ENCODE data around the gene RPS10. TPM values are rescaled to one million over a fixed set of nuclear protein-coding genes. Genes with fewer than 3 reads are reported as not detected.

The RPS10 gene
- total RNA-seq, 1 donor from 2014 or later: 4,229 TPM

GRCh38 chr6:34468378-34468892, 42.6 kb upstream of the RPS10 start:
- DNase-seq (ENCODE audit: low read depth): no peak
- TF ChIP-seq CTCF (conservative IDR thresholded peaks at IDR 0.05; ENCODE audit: low read depth, low read length): no peak
- H3K4me3 ChIP-seq (ENCODE audit: low read depth, low read length): no peak overlapping the region

GRCh38 chr6:34466242-34467185, 40.6 kb upstream of the RPS10 start:
- no peak for TF ChIP-seq CTCF (conservative IDR thresholded peaks at IDR 0.05; ENCODE audit: low read depth, low read length)
- peak overlapping the region; percentile 21 for H3K4me3 ChIP-seq (ENCODE audit: low read depth, low read length)
- DNase-seq (ENCODE audit: low read depth): no peak

- DNase-seq (ENCODE audit: low read depth): no peak
- no peak for TF ChIP-seq CTCF (conservative IDR thresholded peaks at IDR 0.05; ENCODE audit: low read depth, low read length)
- H3K4me3 ChIP-seq (ENCODE audit: low read depth, low read length): peak within 1 kb of the TSS; percentile 24
These were observed 39.8 kb upstream of the RPS10 start, which contains the start of gene PACSIN1 for GRCh38 chr6:34465531-34466241. PACSIN1 (plus strand) TSS chr6:34466076; CDS start chr6:34526306, 60,230 bp downstream.

GRCh38 chr6:34463849-34464248, 38.0 kb upstream of the RPS10 start:
- no peak for DNase-seq (ENCODE audit: low read depth)
- TF ChIP-seq CTCF (conservative IDR thresholded peaks at IDR 0.05; ENCODE audit: low read depth, low read length): no peak
- no peak overlapping the region for H3K4me3 ChIP-seq (ENCODE audit: low read depth, low read length)

GRCh38 chr6:34463299-34463698, 37.4 kb upstream of the RPS10 start:
- H3K4me3 ChIP-seq (ENCODE audit: low read depth, low read length): no peak overlapping the region
- TF ChIP-seq CTCF (conservative IDR thresholded peaks at IDR 0.05; ENCODE audit: low read depth, low read length): no peak
- no peak for DNase-seq (ENCODE audit: low read depth)

GRCh38 chr6:34462551-34462971, 36.7 kb upstream of the RPS10 start:
- no peak overlapping the region for H3K4me3 ChIP-seq (ENCODE audit: low read depth, low read length)
- DNase-seq (ENCODE audit: low read depth): no peak

More at GRCh38 chr6:34462551-34462971, 36.7 kb upstream of the RPS10 start:
- TF ChIP-seq CTCF (conservative IDR thresholded peaks at IDR 0.05; ENCODE audit: low read depth, low read length): no peak
